PC-3 (cell line): ENCODE results near the gene PARP3.

Experiments used
- EZH2 ChIP-seq: fragments of 300-600 bp; sonication (generic); IDR thresholded peaks from one replicate; pipeline ENCODE4 v1.6.1; 2017; ENCODE audit warnings: antibody characterized with exemption, mild to moderate bottlenecking, low read length; ENCODE audit not compliant: unreplicated experiment
- TF ChIP-seq, protein P1 (sequence below): fragments of 300-600 bp; sonication (generic); conservative IDR thresholded peaks from 2 replicates; pipeline ENCODE4 v1.5.1; 2017; ENCODE audit warnings: antibody characterized with exemption, low read depth, mild to moderate bottlenecking, low read length

DNA sequence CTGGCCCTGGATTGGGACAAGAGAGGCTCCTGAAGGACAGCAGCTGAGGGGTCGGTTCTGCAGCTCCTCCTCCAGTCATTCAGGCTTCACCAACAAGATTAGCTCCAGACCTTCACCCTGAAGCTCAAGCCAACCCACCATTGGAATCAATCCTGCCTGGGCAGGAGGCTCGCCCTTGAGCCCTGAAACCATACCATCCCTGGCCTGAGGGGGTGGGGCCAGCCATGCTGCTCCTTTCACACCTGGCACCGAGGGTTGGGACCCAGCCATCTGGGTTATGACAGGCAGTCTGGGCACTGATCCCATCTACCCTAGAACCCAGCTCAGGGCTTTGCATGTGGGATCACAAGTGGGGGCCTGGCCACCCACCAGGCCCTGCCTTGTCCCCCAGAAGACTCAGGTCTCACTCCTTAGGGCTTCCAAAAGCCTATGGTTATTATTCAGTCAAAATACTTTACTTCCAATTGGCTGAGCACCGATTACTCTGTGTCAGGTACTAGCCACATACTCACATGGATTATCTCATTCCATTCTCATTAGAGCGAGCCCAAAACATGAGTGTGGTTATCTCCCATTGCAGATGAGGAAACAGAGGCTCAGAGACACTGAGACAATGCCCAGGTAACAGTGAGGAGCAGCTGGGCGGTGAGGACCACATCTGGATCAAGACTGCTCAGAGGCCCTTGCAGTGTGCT is 28.6 kb downstream of the PARP3 start:
- TF ChIP-seq, protein P1, sequence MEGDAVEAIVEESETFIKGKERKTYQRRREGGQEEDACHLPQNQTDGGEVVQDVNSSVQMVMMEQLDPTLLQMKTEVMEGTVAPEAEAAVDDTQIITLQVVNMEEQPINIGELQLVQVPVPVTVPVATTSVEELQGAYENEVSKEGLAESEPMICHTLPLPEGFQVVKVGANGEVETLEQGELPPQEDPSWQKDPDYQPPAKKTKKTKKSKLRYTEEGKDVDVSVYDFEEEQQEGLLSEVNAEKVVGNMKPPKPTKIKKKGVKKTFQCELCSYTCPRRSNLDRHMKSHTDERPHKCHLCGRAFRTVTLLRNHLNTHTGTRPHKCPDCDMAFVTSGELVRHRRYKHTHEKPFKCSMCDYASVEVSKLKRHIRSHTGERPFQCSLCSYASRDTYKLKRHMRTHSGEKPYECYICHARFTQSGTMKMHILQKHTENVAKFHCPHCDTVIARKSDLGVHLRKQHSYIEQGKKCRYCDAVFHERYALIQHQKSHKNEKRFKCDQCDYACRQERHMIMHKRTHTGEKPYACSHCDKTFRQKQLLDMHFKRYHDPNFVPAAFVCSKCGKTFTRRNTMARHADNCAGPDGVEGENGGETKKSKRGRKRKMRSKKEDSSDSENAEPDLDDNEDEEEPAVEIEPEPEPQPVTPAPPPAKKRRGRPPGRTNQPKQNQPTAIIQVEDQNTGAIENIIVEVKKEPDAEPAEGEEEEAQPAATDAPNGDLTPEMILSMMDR: no peak
- TF ChIP-seq EZH2: no peak
